ENCODE measurements around the gene DOK7. TPM values are rescaled to one million over a fixed set of nuclear protein-coding genes. Genes with fewer than 3 reads are reported as not detected.
A peak's percentile ranks its signal among the peaks of the same experiment; 100 is the strongest.
"Not testable (repeated sequence)": the region's sequence is repeated elsewhere in the genome, so short reads cannot be mapped to it uniquely, and the experiment has no call there.

DOK7 gene
- polyA plus RNA-seq, 3 donors, result not detected

- H3K4me2 ChIP-seq (replicated peaks; ENCODE audit: extremely low read depth, low read length, poor library complexity, severe bottlenecking), result peak overlapping the region; percentile 93
- H3K27me3 Mint-ChIP-seq (ENCODE audit: low read depth in 3 of 3), result peaks cover 0 to 17% (median 11%) of the 10 kb centered on the region in 3 donors
- peaks cover 0 to 4% of the 10 kb centered on the region in 2 donors for H3K9me3 ChIP-seq (replicated peaks in 1 of 2; ENCODE audit: control insufficient read depth in 1 of 2, insufficient read depth in 1 of 2, low read length in 2 of 2)
- DNase-seq, result no peak
- H3K4me3 ChIP-seq (replicated peaks in 1 of 3; ENCODE audit: low read depth in 2 of 3, low read length in 3 of 3), result peak overlapping the region; percentile 31 to 93 (median 85)
- peak overlapping the region; percentile 97 to 98 for H3K4me3 Mint-ChIP-seq
- intact Hi-C loops (cut with micrococcal nuclease), result no loop called here
- TF ChIP-seq, protein P1, sequence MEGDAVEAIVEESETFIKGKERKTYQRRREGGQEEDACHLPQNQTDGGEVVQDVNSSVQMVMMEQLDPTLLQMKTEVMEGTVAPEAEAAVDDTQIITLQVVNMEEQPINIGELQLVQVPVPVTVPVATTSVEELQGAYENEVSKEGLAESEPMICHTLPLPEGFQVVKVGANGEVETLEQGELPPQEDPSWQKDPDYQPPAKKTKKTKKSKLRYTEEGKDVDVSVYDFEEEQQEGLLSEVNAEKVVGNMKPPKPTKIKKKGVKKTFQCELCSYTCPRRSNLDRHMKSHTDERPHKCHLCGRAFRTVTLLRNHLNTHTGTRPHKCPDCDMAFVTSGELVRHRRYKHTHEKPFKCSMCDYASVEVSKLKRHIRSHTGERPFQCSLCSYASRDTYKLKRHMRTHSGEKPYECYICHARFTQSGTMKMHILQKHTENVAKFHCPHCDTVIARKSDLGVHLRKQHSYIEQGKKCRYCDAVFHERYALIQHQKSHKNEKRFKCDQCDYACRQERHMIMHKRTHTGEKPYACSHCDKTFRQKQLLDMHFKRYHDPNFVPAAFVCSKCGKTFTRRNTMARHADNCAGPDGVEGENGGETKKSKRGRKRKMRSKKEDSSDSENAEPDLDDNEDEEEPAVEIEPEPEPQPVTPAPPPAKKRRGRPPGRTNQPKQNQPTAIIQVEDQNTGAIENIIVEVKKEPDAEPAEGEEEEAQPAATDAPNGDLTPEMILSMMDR (IDR thresholded peaks at IDR 0.05), result no peak
- peak overlapping the region; percentile 90 for H2AFZ ChIP-seq (ENCODE audit: insufficient read depth, low read depth, low read length, poor library complexity, severe bottlenecking)
- H3K4me1 ChIP-seq (ENCODE audit: control insufficient read depth in 1 of 2, insufficient read depth in 2 of 2, low read length in 2 of 2), result peaks cover 35 to 46% of the 10 kb centered on the region in 2 donors
- H3K9me3 Mint-ChIP-seq, result peaks cover 4 to 20% (median 6%) of the 10 kb centered on the region in 7 donors
- peaks cover 3 to 11% of the 10 kb centered on the region in 2 donors for H3K36me3 ChIP-seq (replicated peaks in 1 of 2; ENCODE audit: control insufficient read depth in 1 of 2, insufficient read depth in 2 of 2, low read length in 2 of 2)
- 3% methylated on average over 28 of the region's 42 CpGs for WGBS (ENCODE audit: insufficient coverage)
- H3K27ac Mint-ChIP-seq, result peak overlapping the region in 1 of 7 donors; percentile 93
- H3K79me2 ChIP-seq (ENCODE audit: insufficient read depth, low read length), result peaks cover 44% of the 10 kb centered on the region
- peaks cover 8 to 14% of the 10 kb centered on the region in 2 donors for H3K36me3 Mint-ChIP-seq
- peaks cover 41% of the 10 kb centered on the region for H4K20me1 ChIP-seq (ENCODE audit: insufficient read depth, low read length)
- H3K4me1 Mint-ChIP-seq, result peaks cover 42% of the 10 kb centered on the region
- H3K9ac ChIP-seq (ENCODE audit: insufficient read depth, low read length, poor library complexity, severe bottlenecking), result peak overlapping the region; percentile 83
- no peak overlapping the region for H3K27ac ChIP-seq (ENCODE audit: low read depth in 1 of 2, low read length in 2 of 2)
- no peaks in the 10 kb centered on the region for H3K27me3 ChIP-seq (ENCODE audit: control insufficient read depth in 2 of 2, insufficient read depth in 2 of 2, low read length in 2 of 2)
Measured at GRCh38 chr4:3532751-3533422, 69.8 kb downstream of the DOK7 start.

- H3K4me2 ChIP-seq (replicated peaks; ENCODE audit: extremely low read depth, low read length, poor library complexity, severe bottlenecking), result no peak overlapping the region
- peaks cover 4 to 20% (median 6%) of the 10 kb centered on the region in 7 donors for H3K9me3 Mint-ChIP-seq
- H4K20me1 ChIP-seq (ENCODE audit: insufficient read depth, low read length), result peaks cover 35% of the 10 kb centered on the region
- peaks cover 38% of the 10 kb centered on the region for H3K79me2 ChIP-seq (ENCODE audit: insufficient read depth, low read length)
- TF ChIP-seq, protein P1 (IDR thresholded peaks at IDR 0.05), result no peak
- H3K4me3 ChIP-seq (replicated peaks in 1 of 3; ENCODE audit: low read depth in 2 of 3, low read length in 3 of 3), result no peak overlapping the region
- H3K27me3 ChIP-seq (ENCODE audit: control insufficient read depth in 2 of 2, insufficient read depth in 2 of 2, low read length in 2 of 2), result no peaks in the 10 kb centered on the region
- H3K4me1 ChIP-seq (ENCODE audit: control insufficient read depth in 1 of 2, insufficient read depth in 2 of 2, low read length in 2 of 2), result peaks cover 35 to 45% of the 10 kb centered on the region in 2 donors
- no peak for DNase-seq
- H3K27ac ChIP-seq (ENCODE audit: low read depth in 1 of 2, low read length in 2 of 2), result no peak overlapping the region
- no peak overlapping the region for H3K27ac Mint-ChIP-seq
- H3K4me1 Mint-ChIP-seq, result peaks cover 37% of the 10 kb centered on the region
- H3K36me3 ChIP-seq (replicated peaks in 1 of 2; ENCODE audit: control insufficient read depth in 1 of 2, insufficient read depth in 2 of 2, low read length in 2 of 2), result peaks cover 0 to 5% of the 10 kb centered on the region in 2 donors
- H3K9ac ChIP-seq (ENCODE audit: insufficient read depth, low read length, poor library complexity, severe bottlenecking), result no peak overlapping the region
- H3K27me3 Mint-ChIP-seq (ENCODE audit: low read depth in 3 of 3), result peaks cover 0 to 17% (median 11%) of the 10 kb centered on the region in 3 donors
- no peak overlapping the region for H3K4me3 Mint-ChIP-seq
- peaks cover 3 to 9% of the 10 kb centered on the region in 2 donors for H3K36me3 Mint-ChIP-seq
- WGBS (ENCODE audit: insufficient coverage), result 100% methylated on average over 4 of the region's 7 CpGs
- intact Hi-C loops (cut with micrococcal nuclease), result no loop called here
- H3K9me3 ChIP-seq (replicated peaks in 1 of 2; ENCODE audit: control insufficient read depth in 1 of 2, insufficient read depth in 1 of 2, low read length in 2 of 2), result peaks cover 0 to 4% of the 10 kb centered on the region in 2 donors
- no peak overlapping the region for H2AFZ ChIP-seq (ENCODE audit: insufficient read depth, low read depth, low read length, poor library complexity, severe bottlenecking)
Measured at GRCh38 chr4:3533423-3533820, 70.3 kb downstream of the DOK7 start.

- peaks cover 17 to 21% of the 10 kb centered on the region in 2 donors for H3K4me1 ChIP-seq (ENCODE audit: control insufficient read depth in 1 of 2, insufficient read depth in 2 of 2, low read length in 2 of 2)
- H3K4me3 Mint-ChIP-seq; H3K4me2 ChIP-seq (replicated peaks; ENCODE audit: extremely low read depth, low read length, poor library complexity, severe bottlenecking); intact Hi-C loops (cut with micrococcal nuclease); H3K36me3 ChIP-seq (replicated peaks in 1 of 2; ENCODE audit: control insufficient read depth in 1 of 2, insufficient read depth in 2 of 2, low read length in 2 of 2); H3K27ac Mint-ChIP-seq; H2AFZ ChIP-seq (ENCODE audit: insufficient read depth, low read depth, low read length, poor library complexity, severe bottlenecking); H3K9ac ChIP-seq (ENCODE audit: insufficient read depth, low read length, poor library complexity, severe bottlenecking); H3K4me3 ChIP-seq (replicated peaks in 1 of 3; ENCODE audit: low read depth in 2 of 3, low read length in 3 of 3); DNase-seq; H3K9me3 ChIP-seq (replicated peaks in 1 of 2; ENCODE audit: control insufficient read depth in 1 of 2, insufficient read depth in 1 of 2, low read length in 2 of 2); H3K27ac ChIP-seq (ENCODE audit: low read depth in 1 of 2, low read length in 2 of 2); H3K36me3 Mint-ChIP-seq; H3K27me3 ChIP-seq (ENCODE audit: control insufficient read depth in 2 of 2, insufficient read depth in 2 of 2, low read length in 2 of 2): not testable (repeated sequence)
- Mint-ChIP-seq H3K9me3 (peaks cover 6 to 25% (median 13%) of the 10 kb centered on the region in 7 donors), H3K27me3 (ENCODE audit: low read depth in 3 of 3) (peaks cover 0 to 17% (median 11%) of the 10 kb centered on the region in 3 donors), H3K4me1 (peaks cover 15% of the 10 kb centered on the region)
- peaks cover 11% of the 10 kb centered on the region for H4K20me1 ChIP-seq (ENCODE audit: insufficient read depth, low read length)
- WGBS (ENCODE audit: insufficient coverage), result 99% methylated on average over 8 of the region's 10 CpGs
- H3K79me2 ChIP-seq (ENCODE audit: insufficient read depth, low read length), result peaks cover 15% of the 10 kb centered on the region
Measured at GRCh38 chr4:3535812-3536211, 72.7 kb downstream of the DOK7 start.

Data from CD14-positive monocyte (primary cell).